Vagina (tissue), 2 donors: ENCODE measurements around the gene GPR4.

Source experiments
- CTCF ChIP-seq, 3 experiments: fragments of 450-650 bp in 2 of 3; fragments of 200-600 bp in 1 of 3; sonication (generic) in 1 of 3; IDR thresholded peaks; one replicate each; pipeline ENCODE4 v1.5.1; 2017 to 2019; ENCODE audit warnings: antibody characterized with exemption in 3 of 3, mild to moderate bottlenecking in 2 of 3, moderate library complexity in 2 of 3
- POLR2A ChIP-seq, 2 donors: fragments of 450-650 bp; IDR thresholded peaks; one replicate each; pipeline ENCODE4 v1.6.1; 2017; ENCODE audit warnings: antibody characterized with exemption in 2 of 2, mild to moderate bottlenecking in 2 of 2, moderate library complexity in 2 of 2
- POLR2AphosphoS5 ChIP-seq, 2 donors: sonication (generic); formaldehyde crosslinking; IDR thresholded peaks; one replicate each; pipeline ENCODE4 v1.9.0; 2017; ENCODE audit warnings: antibody characterized with exemption in 2 of 2, mild to moderate bottlenecking in 2 of 2, low read depth in 1 of 2; ENCODE audit not compliant: insufficient read depth in 1 of 2

- TF ChIP-seq POLR2AphosphoS5 (IDR thresholded peaks at IDR 0.05; ENCODE audit: insufficient read depth in 1 of 2, low read depth in 1 of 2): no peak
- no peak for TF ChIP-seq CTCF (IDR thresholded peaks at IDR 0.05)
- no peak for TF ChIP-seq POLR2A (IDR thresholded peaks at IDR 0.05)
Measured at GRCh38 chr19:45571457-45572220, 30.4 kb downstream of the GPR4 start.
